Measurements from ENCODE around the gene PTPN9.

- TF ChIP-seq CTCF (conservative IDR thresholded peaks at IDR 0.05; ENCODE audit: low read depth, low read length) (no peak), POLR2A (IDR thresholded peaks at IDR 0.05; ENCODE audit: low read depth, low read length) (0 out of 2 replicates have a peak, but pooled peaks have one; percentile 13)
These were observed 128.6 kb downstream of the PTPN9 start for GRCh38 chr15:75450307-75451201.
